Smooth muscle cell (in vitro differentiated cells): ENCODE data around the gene SEC31B. TPM values are rescaled to one million over a fixed set of nuclear protein-coding genes. Genes with fewer than 3 reads are reported as not detected.

ENCODE experiments used
- DNase-seq: peaks from one replicate; lab custom pipeline; 2025; ENCODE audit not compliant: unreplicated experiment; lab: John Stamatoyannopoulos, UW
- H2AFZ ChIP-seq: fragments of 200-600 bp; sonication (generic); 2 replicates; pipeline ENCODE4 v1.6.0; 2016; ENCODE audit warnings: antibody characterized with exemption, low read depth, mild to moderate bottlenecking
- H3F3A ChIP-seq: fragments of 200-600 bp; sonication (generic); 2 replicates; pipeline ENCODE4 v1.6.0; 2017; ENCODE audit warnings: antibody characterized with exemption, low read depth
- H3K27ac ChIP-seq: fragments of 200-600 bp; sonication (generic); 2 replicates; pipeline ENCODE4 v1.5.1; 2016; ENCODE audit warnings: low read depth, mild to moderate bottlenecking
- H3K27me3 ChIP-seq: fragments of 200-600 bp; sonication (generic); 2 replicates; pipeline ENCODE4 v1.6.1; 2016; ENCODE audit warnings: low read depth, mild to moderate bottlenecking
- H3K36me3 ChIP-seq: fragments of 200-600 bp; sonication (generic); 2 replicates; pipeline ENCODE4 v1.5.1; 2016; ENCODE audit warnings: low read depth
- H3K4me1 ChIP-seq: fragments of 200-600 bp; sonication (generic); 2 replicates; pipeline ENCODE4 v1.5.1; 2016; ENCODE audit warnings: low read depth
- H3K4me2 ChIP-seq: fragments of 200-600 bp; sonication (generic); 2 replicates; pipeline ENCODE4 v1.6.0; 2016; ENCODE audit warnings: mild to moderate bottlenecking
- H3K4me3 ChIP-seq: fragments of 200-600 bp; sonication (generic); 2 replicates; pipeline ENCODE4 v1.5.1; 2016; ENCODE audit warnings: mild to moderate bottlenecking
- H3K79me2 ChIP-seq: fragments of 200-600 bp; sonication (generic); 2 replicates; pipeline ENCODE4 v1.6.0; 2016; ENCODE audit warnings: low read depth, mild to moderate bottlenecking
- H3K9ac ChIP-seq: fragments of 200-600 bp; sonication (generic); 2 replicates; pipeline ENCODE4 v1.6.0; 2016; ENCODE audit warnings: low read depth
- H3K9me3 ChIP-seq: fragments of 200-600 bp; sonication (generic); replicated peaks from 2 replicates; pipeline ENCODE4 v1.5.1; 2016; ENCODE audit warnings: low read depth
- H4K20me1 ChIP-seq: fragments of 200-600 bp; sonication (generic); 2 replicates; pipeline ENCODE4 v1.6.0; 2016; ENCODE audit warnings: low read depth
- WGBS: methylation state at CpG from one replicate; pipeline ENCODE4 v1.1.7; 2016; ENCODE audit warnings: low lambda C conversion rate; 5-methylcytosine and 5-hydroxymethylcytosine counted together
- polyA plus RNA-seq: library from polyadenylated mRNA; unstranded; fragments of >200 nt; fragmentation: Nextera tagmentation; extraction: Ambion mirVana; gene quantifications from 2 replicates; pipeline ENCODE4 v1.2.1, GENCODE V29; 2016
- total RNA-seq: library from RNA; depleted of rRNA; stranded (reverse); fragments of >200 nt; gene quantifications from 2 replicates; pipeline ENCODE4 v1.2.3, GENCODE V29; 2014
- TF ChIP-seq, protein P1 (sequence below): fragments of 200-600 bp; sonication (generic); IDR thresholded peaks from 2 replicates; pipeline ENCODE4 v1.5.1; 2017; ENCODE audit warnings: borderline replicate concordance, mild to moderate bottlenecking, antibody characterized with exemption; ENCODE audit not compliant: insufficient read depth, poor library complexity, severe bottlenecking

Gene SEC31B
- total and polyA plus RNA-seq, 2 experiments from 2014 or later, result 4.5 to 6.3 TPM

GRCh38 chr10:100529475-100530298, 10.0 kb upstream of the SEC31B start, which contains the start of gene NDUFB8:
Gene NDUFB8 (minus strand): TSS chr10:100529871. CDS start chr10:100529851, 20 bp downstream.
- Histone ChIP-seq H3K4me3 (peak within 1 kb of the TSS; percentile 86), H3K27me3 (no peaks in the 10 kb centered on the region), H3K9ac (peak within 1 kb of the TSS; percentile 74), H3K27ac (no peak within 1 kb of the TSS), H3K79me2 (peaks cover 23% of the 10 kb centered on the region), H3K36me3 (no peaks in the 10 kb centered on the region), H3K4me1 (peaks cover 10% of the 10 kb centered on the region), H3K4me2 (peak within 1 kb of the TSS; percentile 96), H2AFZ (peak within 1 kb of the TSS; percentile 90), H3K9me3 (no peaks in the 10 kb centered on the region), H4K20me1 (peaks cover 9% of the 10 kb centered on the region), H3F3A (no peaks in the 10 kb centered on the region)
- peak; percentile 40 for DNase-seq
- TF ChIP-seq, protein P1, sequence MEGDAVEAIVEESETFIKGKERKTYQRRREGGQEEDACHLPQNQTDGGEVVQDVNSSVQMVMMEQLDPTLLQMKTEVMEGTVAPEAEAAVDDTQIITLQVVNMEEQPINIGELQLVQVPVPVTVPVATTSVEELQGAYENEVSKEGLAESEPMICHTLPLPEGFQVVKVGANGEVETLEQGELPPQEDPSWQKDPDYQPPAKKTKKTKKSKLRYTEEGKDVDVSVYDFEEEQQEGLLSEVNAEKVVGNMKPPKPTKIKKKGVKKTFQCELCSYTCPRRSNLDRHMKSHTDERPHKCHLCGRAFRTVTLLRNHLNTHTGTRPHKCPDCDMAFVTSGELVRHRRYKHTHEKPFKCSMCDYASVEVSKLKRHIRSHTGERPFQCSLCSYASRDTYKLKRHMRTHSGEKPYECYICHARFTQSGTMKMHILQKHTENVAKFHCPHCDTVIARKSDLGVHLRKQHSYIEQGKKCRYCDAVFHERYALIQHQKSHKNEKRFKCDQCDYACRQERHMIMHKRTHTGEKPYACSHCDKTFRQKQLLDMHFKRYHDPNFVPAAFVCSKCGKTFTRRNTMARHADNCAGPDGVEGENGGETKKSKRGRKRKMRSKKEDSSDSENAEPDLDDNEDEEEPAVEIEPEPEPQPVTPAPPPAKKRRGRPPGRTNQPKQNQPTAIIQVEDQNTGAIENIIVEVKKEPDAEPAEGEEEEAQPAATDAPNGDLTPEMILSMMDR, result no peak
- WGBS, result 2% methylated on average over 43 of the region's 43 CpGs

DNA sequence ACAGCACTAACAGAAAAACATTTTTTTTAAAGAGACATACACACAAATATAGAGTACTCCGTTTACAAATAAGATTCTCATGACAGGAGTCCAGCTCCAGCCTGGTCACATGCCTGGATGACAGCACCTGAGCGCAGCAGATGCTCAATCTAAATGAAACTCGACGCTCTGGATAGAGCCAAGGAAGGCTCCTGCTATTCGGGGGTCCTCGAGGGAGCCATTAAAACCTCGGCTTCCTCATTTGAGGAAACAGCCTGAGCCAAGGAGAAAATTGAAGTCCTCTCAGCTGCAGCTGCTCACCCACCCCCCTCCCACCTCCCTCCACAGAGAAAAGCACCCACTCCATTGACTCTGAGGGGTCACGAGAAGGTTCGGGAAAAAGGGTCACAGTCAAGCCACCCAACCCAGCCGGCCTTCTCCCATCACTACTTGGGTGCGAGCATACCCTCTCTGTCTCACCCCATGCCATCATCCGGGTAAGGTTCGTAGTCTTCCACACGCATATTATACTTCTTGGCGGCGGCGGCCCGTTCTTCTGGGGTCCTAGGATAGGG, 9.3 kb upstream of the SEC31B start:
- Histone ChIP-seq H3F3A (no peaks in the 10 kb centered on the region), H3K79me2 (peaks cover 23% of the 10 kb centered on the region), H2AFZ (peak overlapping the region; percentile 90), H3K9me3 (no peaks in the 10 kb centered on the region), H4K20me1 (peaks cover 9% of the 10 kb centered on the region), H3K36me3 (no peaks in the 10 kb centered on the region), H3K27me3 (no peaks in the 10 kb centered on the region), H3K4me3 (peak overlapping the region; percentile 86), H3K4me1 (peaks cover 10% of the 10 kb centered on the region), H3K9ac (peak overlapping the region; percentile 74), H3K27ac (no peak overlapping the region), H3K4me2 (peak overlapping the region; percentile 96)
- TF ChIP-seq, protein P1, result no peak
- 16% methylated on average over 18 of the region's 18 CpGs for whole genome bisulfite sequencing
- no peak for DNase-seq

- TF ChIP-seq, protein P1, result no peak
- Histone ChIP-seq H3F3A (no peaks in the 10 kb centered on the region), H3K27ac (no peak overlapping the region), H3K27me3 (no peaks in the 10 kb centered on the region), H3K9ac (peak overlapping the region; percentile 74), H3K36me3 (peaks cover 5% of the 10 kb centered on the region), H3K9me3 (no peaks in the 10 kb centered on the region), H4K20me1 (peaks cover 9% of the 10 kb centered on the region), H3K4me1 (peaks cover 10% of the 10 kb centered on the region), H3K4me3 (peak overlapping the region; percentile 86), H2AFZ (no peak overlapping the region), H3K4me2 (peak overlapping the region; percentile 96), H3K79me2 (peaks cover 23% of the 10 kb centered on the region)
- 83% methylated on average over 7 of the region's 7 CpGs for WGBS
- DNase-seq, result no peak
Measured at GRCh38 chr10:100528123-100528886, 8.6 kb upstream of the SEC31B start.
